Astrocyte (in vitro differentiated cells and primary cell): ENCODE results near the gene TYROBP. TPM values are rescaled to one million over a fixed set of nuclear protein-coding genes. Genes with fewer than 3 reads are reported as not detected.

Source experiments
- DNase-seq: peaks from one replicate; pipeline ENCODE4 v3.0.0-alpha.2; 2010; ENCODE audit warnings: low read depth
- FAIRE-seq: peaks from 2 replicates; lab custom pipeline; 2011; peaks lifted over from hg19 to GRCh38; lab: Jason Lieb, UNC
- H2AFZ ChIP-seq: 2 replicates; pipeline ENCODE4 v1.6.0; 2012; ENCODE audit warnings: low read depth, low read length, inconsistent platforms
- H3K27ac ChIP-seq: 2 replicates; pipeline ENCODE4 v1.5.1; 2011; ENCODE audit warnings: low read depth, low read length, inconsistent platforms
- H3K27me3 ChIP-seq: 2 replicates; pipeline ENCODE4 v1.6.0; 2011; ENCODE audit warnings: low read length, inconsistent platforms; ENCODE audit not compliant: insufficient read depth
- H3K36me3 ChIP-seq: 2 replicates; pipeline ENCODE4 v1.5.1; 2011; ENCODE audit warnings: low read length, inconsistent platforms; ENCODE audit not compliant: insufficient read depth
- H3K4me1 ChIP-seq: 2 replicates; pipeline ENCODE4 v1.5.1; 2011; ENCODE audit warnings: low read length, inconsistent platforms; ENCODE audit not compliant: insufficient read depth
- H3K4me2 ChIP-seq: 2 replicates; pipeline ENCODE4 v1.6.0; 2012; ENCODE audit warnings: low read length, inconsistent platforms
- H3K4me3 ChIP-seq: 2 replicates; pipeline ENCODE4 v1.5.1; 2011; ENCODE audit warnings: low read depth, mild to moderate bottlenecking, low read length, inconsistent platforms; ENCODE audit not compliant: insufficient read depth
- H3K79me2 ChIP-seq: 2 replicates; pipeline ENCODE4 v1.6.0; 2012; ENCODE audit warnings: mild to moderate bottlenecking, low read length, inconsistent platforms; ENCODE audit not compliant: insufficient read depth
- H3K9ac ChIP-seq: 2 replicates; pipeline ENCODE4 v1.6.0; 2012; ENCODE audit warnings: mild to moderate bottlenecking, low read length, inconsistent platforms
- H3K9me3 ChIP-seq: 2 replicates; pipeline ENCODE4 v1.5.1; 2012; ENCODE audit warnings: low read depth, mild to moderate bottlenecking, low read length, inconsistent platforms; ENCODE audit not compliant: insufficient read depth
- H4K20me1 ChIP-seq: 2 replicates; pipeline ENCODE4 v1.6.0; 2012; ENCODE audit warnings: low read length, inconsistent platforms; ENCODE audit not compliant: insufficient read depth
- H3K27ac Mint-ChIP-seq: one replicate; pipeline ENCODE4 v1.8.0; 2021; ENCODE audit warnings: mild to moderate bottlenecking, mixed read lengths; ENCODE audit not compliant: unreplicated experiment
- H3K27me3 Mint-ChIP-seq: one replicate; pipeline ENCODE4 v1.8.0; 2021; ENCODE audit warnings: low read depth, mixed read lengths; ENCODE audit not compliant: unreplicated experiment
- H3K36me3 Mint-ChIP-seq: one replicate; pipeline ENCODE4 v1.8.0; 2021; ENCODE audit warnings: low read depth, mixed read lengths; ENCODE audit not compliant: unreplicated experiment
- H3K4me1 Mint-ChIP-seq: one replicate; pipeline ENCODE4 v1.8.0; 2021; ENCODE audit warnings: low read depth, mixed read lengths; ENCODE audit not compliant: unreplicated experiment
- H3K4me3 Mint-ChIP-seq: one replicate; pipeline ENCODE4 v1.8.0; 2021; ENCODE audit warnings: mild to moderate bottlenecking, moderate library complexity, mixed read lengths; ENCODE audit not compliant: unreplicated experiment
- H3K9me3 Mint-ChIP-seq: one replicate; pipeline ENCODE4 v1.8.0; 2021; ENCODE audit warnings: mild to moderate bottlenecking, mixed read lengths; ENCODE audit not compliant: unreplicated experiment
- EZH2 ChIP-seq: IDR thresholded peaks from 2 replicates; pipeline ENCODE4 v1.6.1; 2012; ENCODE audit warnings: mild to moderate bottlenecking, low read length, inconsistent platforms; ENCODE audit not compliant: insufficient read depth
- total RNA-seq: library from RNA; stranded (reverse); gene quantifications from 2 replicates; pipeline ENCODE4 v1.2.1, GENCODE V29; 2021
- TF ChIP-seq, protein P1 (sequence below): IDR thresholded peaks from 2 replicates; pipeline ENCODE4 v1.5.1; 2011; ENCODE audit warnings: low read depth, mild to moderate bottlenecking, inconsistent platforms, low read length, moderate library complexity; ENCODE audit not compliant: insufficient read depth

Gene TYROBP
- total RNA-seq, 1 donor from 2014 or later, result not detected

DNA sequence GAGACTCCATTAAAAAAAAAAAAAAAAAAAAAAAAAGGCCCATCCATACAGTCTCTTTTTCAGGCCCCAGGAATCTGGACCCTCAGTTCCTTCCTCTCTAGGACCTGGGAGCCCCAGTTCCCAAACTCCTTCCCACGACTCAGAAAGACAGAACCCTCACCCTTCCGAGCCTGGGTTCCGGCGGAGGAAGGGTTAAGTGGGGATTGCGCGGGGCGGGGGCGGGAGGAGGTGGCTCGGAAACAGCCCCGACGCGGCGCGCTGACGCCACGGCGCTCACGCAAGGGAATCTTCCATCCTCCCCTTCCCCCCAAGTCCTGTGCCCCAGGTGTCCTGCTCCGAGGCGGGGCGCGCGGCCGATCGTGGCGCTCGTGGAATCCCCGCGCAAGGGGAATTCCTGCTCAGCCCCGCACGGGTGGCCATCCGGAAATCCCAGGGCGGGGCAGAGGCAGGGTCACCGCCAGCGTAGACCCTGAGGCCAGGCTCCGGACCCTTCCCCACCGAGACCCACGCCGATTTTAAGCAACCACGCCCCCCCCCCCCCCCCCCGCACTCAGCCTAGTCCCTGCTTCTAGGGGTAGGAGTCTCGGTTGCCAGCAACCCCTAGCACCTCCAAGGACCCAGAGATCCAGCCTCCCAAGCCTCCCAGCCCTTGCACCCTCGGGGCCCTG, 8.4 kb downstream of the TYROBP start:
- H3K36me3 ChIP-seq, result peaks cover 2% of the 10 kb centered on the region
- Mint-ChIP-seq H3K27ac (peak overlapping the region; percentile 91), H3K4me3 (peak overlapping the region; percentile 92), H3K9me3 (no peaks in the 10 kb centered on the region), H3K27me3 (peaks cover 2% of the 10 kb centered on the region), H3K36me3 (no peaks in the 10 kb centered on the region), H3K4me1 (peaks cover 11% of the 10 kb centered on the region)
- peak overlapping the region; percentile 94 for H3K4me2 ChIP-seq
- H3K27ac ChIP-seq, result peak overlapping the region; percentile 57
- DNase-seq, result peak; percentile 72
- no peaks in the 10 kb centered on the region for H3K9me3 ChIP-seq
- H3K4me3 ChIP-seq, result peak overlapping the region; percentile 75
- peak overlapping the region; percentile 82 for H3K9ac ChIP-seq
- TF ChIP-seq, protein P1, sequence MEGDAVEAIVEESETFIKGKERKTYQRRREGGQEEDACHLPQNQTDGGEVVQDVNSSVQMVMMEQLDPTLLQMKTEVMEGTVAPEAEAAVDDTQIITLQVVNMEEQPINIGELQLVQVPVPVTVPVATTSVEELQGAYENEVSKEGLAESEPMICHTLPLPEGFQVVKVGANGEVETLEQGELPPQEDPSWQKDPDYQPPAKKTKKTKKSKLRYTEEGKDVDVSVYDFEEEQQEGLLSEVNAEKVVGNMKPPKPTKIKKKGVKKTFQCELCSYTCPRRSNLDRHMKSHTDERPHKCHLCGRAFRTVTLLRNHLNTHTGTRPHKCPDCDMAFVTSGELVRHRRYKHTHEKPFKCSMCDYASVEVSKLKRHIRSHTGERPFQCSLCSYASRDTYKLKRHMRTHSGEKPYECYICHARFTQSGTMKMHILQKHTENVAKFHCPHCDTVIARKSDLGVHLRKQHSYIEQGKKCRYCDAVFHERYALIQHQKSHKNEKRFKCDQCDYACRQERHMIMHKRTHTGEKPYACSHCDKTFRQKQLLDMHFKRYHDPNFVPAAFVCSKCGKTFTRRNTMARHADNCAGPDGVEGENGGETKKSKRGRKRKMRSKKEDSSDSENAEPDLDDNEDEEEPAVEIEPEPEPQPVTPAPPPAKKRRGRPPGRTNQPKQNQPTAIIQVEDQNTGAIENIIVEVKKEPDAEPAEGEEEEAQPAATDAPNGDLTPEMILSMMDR, result no peak
- TF ChIP-seq EZH2, result no peak
- H3K79me2 ChIP-seq, result peaks cover 4% of the 10 kb centered on the region
- peak overlapping the region; percentile 75 for H2AFZ ChIP-seq
- no peaks in the 10 kb centered on the region for H4K20me1 ChIP-seq
- H3K4me1 ChIP-seq, result peaks cover 32% of the 10 kb centered on the region
- no peaks in the 10 kb centered on the region for H3K27me3 ChIP-seq
- FAIRE-seq, result no peak

DNA sequence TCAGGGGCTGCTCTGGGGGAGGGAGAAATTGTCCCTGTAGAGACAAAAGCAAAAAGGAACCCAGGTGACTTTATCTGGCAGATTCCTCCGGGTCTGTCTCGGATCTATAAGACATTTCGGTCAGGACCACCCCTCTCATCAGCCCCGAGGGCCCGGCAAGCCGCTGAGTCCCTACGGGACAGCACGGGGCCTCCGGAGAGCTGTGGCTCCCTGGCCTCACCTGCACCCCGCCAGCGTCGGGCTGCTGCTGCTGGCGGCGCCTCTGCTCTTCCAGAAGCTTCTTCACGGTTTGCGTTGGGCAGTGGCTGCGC, 9.6 kb downstream of the TYROBP start:
- peak overlapping the region; percentile 81 for H2AFZ ChIP-seq
- no peak overlapping the region for H3K27ac Mint-ChIP-seq
- peaks cover 11% of the 10 kb centered on the region for H3K4me1 Mint-ChIP-seq
- peaks cover 4% of the 10 kb centered on the region for H3K79me2 ChIP-seq
- peak overlapping the region; percentile 92 for H3K4me3 Mint-ChIP-seq
- peaks cover 2% of the 10 kb centered on the region for H3K36me3 ChIP-seq
- peak overlapping the region; percentile 94 for H3K4me2 ChIP-seq
- H3K4me3 ChIP-seq, result peak overlapping the region; percentile 75
- H3K27me3 ChIP-seq, result no peaks in the 10 kb centered on the region
- no peaks in the 10 kb centered on the region for H3K9me3 Mint-ChIP-seq
- TF ChIP-seq, protein P1, result no peak
- no peak for TF ChIP-seq EZH2
- DNase-seq, result no peak
- H3K4me1 ChIP-seq, result peaks cover 27% of the 10 kb centered on the region
- H3K27ac ChIP-seq, result no peak overlapping the region
- FAIRE-seq, result no peak
- H3K27me3 Mint-ChIP-seq, result peaks cover 2% of the 10 kb centered on the region
- H4K20me1 ChIP-seq, result no peaks in the 10 kb centered on the region
- H3K36me3 Mint-ChIP-seq, result no peaks in the 10 kb centered on the region
- no peaks in the 10 kb centered on the region for H3K9me3 ChIP-seq
- peak overlapping the region; percentile 82 for H3K9ac ChIP-seq

DNA sequence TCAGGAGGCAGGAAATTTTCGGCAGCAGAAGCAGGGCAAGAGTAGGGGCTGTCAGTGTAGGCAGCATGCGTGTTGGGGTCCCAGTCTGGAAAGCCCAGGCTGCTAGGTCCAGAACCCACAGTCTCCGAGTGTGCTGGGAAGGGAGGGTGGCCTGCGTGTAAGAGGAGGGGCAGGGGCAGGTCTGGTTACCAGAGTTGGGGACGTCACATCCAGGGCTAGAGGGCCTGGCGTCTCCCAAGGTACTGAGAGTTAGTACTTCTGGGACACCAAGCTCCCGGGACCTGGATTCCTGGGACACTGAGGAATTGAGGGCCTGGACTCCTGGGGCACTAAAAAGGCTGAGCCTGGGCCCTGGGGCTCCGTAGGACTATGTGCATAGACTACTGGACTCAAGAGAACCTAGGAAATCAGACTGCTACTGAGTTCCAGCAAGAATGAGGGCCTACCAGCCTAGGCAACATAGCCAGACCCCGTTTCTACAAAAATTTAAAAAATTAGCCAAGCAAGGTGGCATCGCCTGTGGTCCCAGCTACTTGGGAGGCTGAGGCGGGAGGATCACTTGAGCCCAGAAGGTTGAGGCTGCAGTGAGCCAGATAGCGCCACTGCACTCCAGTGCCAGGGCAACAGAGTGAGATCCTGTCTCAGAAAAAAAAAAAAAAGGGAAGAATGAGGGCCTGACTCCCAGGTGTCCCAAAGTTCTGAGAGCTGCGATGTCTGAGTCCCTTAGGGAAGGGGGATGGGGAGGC, 10.2 kb downstream of the TYROBP start:
- peaks cover 1% of the 10 kb centered on the region for H3K27me3 Mint-ChIP-seq
- H3K4me1 Mint-ChIP-seq, result peaks cover 13% of the 10 kb centered on the region
- Histone ChIP-seq H3K27me3 (no peaks in the 10 kb centered on the region), H3K9ac (peak overlapping the region; percentile 82), H3K27ac (no peak overlapping the region), H3K4me2 (peak overlapping the region; percentile 94), H3K36me3 (peaks cover 2% of the 10 kb centered on the region), H4K20me1 (no peaks in the 10 kb centered on the region), H2AFZ (no peak overlapping the region), H3K9me3 (no peaks in the 10 kb centered on the region), H3K4me3 (no peak overlapping the region), H3K79me2 (peaks cover 4% of the 10 kb centered on the region), H3K4me1 (peaks cover 22% of the 10 kb centered on the region)
- no peak for DNase-seq
- no peaks in the 10 kb centered on the region for H3K36me3 Mint-ChIP-seq
- H3K9me3 Mint-ChIP-seq, result no peaks in the 10 kb centered on the region
- H3K4me3 Mint-ChIP-seq, result peak overlapping the region; percentile 92
- FAIRE-seq, result no peak
- peak overlapping the region; percentile 26 for H3K27ac Mint-ChIP-seq
- TF ChIP-seq, protein P1, result no peak
- TF ChIP-seq EZH2, result no peak
